Suprapubic skin (tissue), 4 donors: ENCODE measurements around the gene GRK5. TPM values are rescaled to one million over a fixed set of nuclear protein-coding genes. Genes with fewer than 3 reads are reported as not detected.

Experiments
- DNase-seq, 2 donors: peaks; one replicate each; pipeline ENCODE4 v3.0.0-alpha.2; 2019; ENCODE audit warnings: low spot score in 2 of 2
- H3K27ac ChIP-seq: fragments of 200-600 bp; sonication (generic); one replicate; pipeline ENCODE4 v1.5.1; 2019
- H3K27me3 ChIP-seq: fragments of 200-600 bp; sonication (generic); one replicate; pipeline ENCODE4 v1.5.1; 2019
- H3K36me3 ChIP-seq: fragments of 200-600 bp; sonication (generic); one replicate; pipeline ENCODE4 v1.5.1; 2019
- H3K4me1 ChIP-seq: fragments of 200-600 bp; sonication (generic); one replicate; pipeline ENCODE4 v1.5.1; 2019
- H3K4me3 ChIP-seq: fragments of 200-600 bp; sonication (generic); one replicate; pipeline ENCODE4 v1.5.1; 2019; ENCODE audit warnings: mild to moderate bottlenecking
- H3K9me3 ChIP-seq: fragments of 200-600 bp; sonication (generic); one replicate; pipeline ENCODE4 v1.5.1; 2019
- EP300 ChIP-seq: sonication (generic); formaldehyde crosslinking; IDR thresholded peaks from one replicate; pipeline ENCODE4 v1.6.1; 2017; ENCODE audit warnings: antibody characterized with exemption
- POLR2A ChIP-seq, 2 donors: fragments of 450-650 bp; IDR thresholded peaks; one replicate each; pipeline ENCODE4 v1.6.1; 2017; ENCODE audit warnings: antibody characterized with exemption in 2 of 2, mild to moderate bottlenecking in 2 of 2, moderate library complexity in 2 of 2
- POLR2AphosphoS5 ChIP-seq, 3 donors: sonication (generic); formaldehyde crosslinking; IDR thresholded peaks; one replicate each; pipeline ENCODE4 v1.6.1; 2017; ENCODE audit warnings: antibody characterized with exemption in 3 of 3
- WGBS: methylation state at CpG from one replicate; pipeline ENCODE4 v1.1.5; 2018; 5-methylcytosine and 5-hydroxymethylcytosine counted together
- total RNA-seq, 4 donors: library from RNA; depleted of rRNA; stranded (reverse); fragments of >200 nt; gene quantifications; one replicate each; pipeline ENCODE4 v1.1.0, GENCODE V29; 2016
- TF ChIP-seq, protein P1 (sequence below), 2 donors: fragments of 200-600 bp in 1 of 2; fragments of 450-650 bp in 1 of 2; sonication (generic) in 1 of 2; IDR thresholded peaks; one replicate each; pipeline ENCODE4 v1.5.1; 2016 to 2019; ENCODE audit warnings: antibody characterized with exemption in 2 of 2, mild to moderate bottlenecking in 1 of 2, moderate library complexity in 1 of 2

Gene GRK5
- total RNA-seq, 4 donors from 2014 or later = 4.8 to 9.0 (median 6.7) TPM

GRCh38 chr10:119360181-119360921, 153.0 kb downstream of the GRK5 start:
- H3K36me3 ChIP-seq = no peaks in the 10 kb centered on the region
- no peak for TF ChIP-seq EP300
- no peaks in the 10 kb centered on the region for H3K9me3 ChIP-seq
- H3K4me1 ChIP-seq = peaks cover 10% of the 10 kb centered on the region
- H3K27ac ChIP-seq = no peak overlapping the region
- H3K27me3 ChIP-seq = no peaks in the 10 kb centered on the region
- no peak for DNase-seq
- no peak overlapping the region for H3K4me3 ChIP-seq
- 82% methylated on average over 11 of the region's 11 CpGs for WGBS

GRCh38 chr10:119361037-119361436, 153.7 kb downstream of the GRK5 start:
- H3K4me3 ChIP-seq = no peak overlapping the region
- no peaks in the 10 kb centered on the region for H3K27me3 ChIP-seq
- DNase-seq = no peak
- no peak overlapping the region for H3K27ac ChIP-seq
- no peaks in the 10 kb centered on the region for H3K36me3 ChIP-seq
- TF ChIP-seq EP300 = no peak
- TF ChIP-seq POLR2AphosphoS5 (IDR thresholded peaks at IDR 0.05) = no peak
- no peak for TF ChIP-seq POLR2A (IDR thresholded peaks at IDR 0.05)
- TF ChIP-seq, protein P1, sequence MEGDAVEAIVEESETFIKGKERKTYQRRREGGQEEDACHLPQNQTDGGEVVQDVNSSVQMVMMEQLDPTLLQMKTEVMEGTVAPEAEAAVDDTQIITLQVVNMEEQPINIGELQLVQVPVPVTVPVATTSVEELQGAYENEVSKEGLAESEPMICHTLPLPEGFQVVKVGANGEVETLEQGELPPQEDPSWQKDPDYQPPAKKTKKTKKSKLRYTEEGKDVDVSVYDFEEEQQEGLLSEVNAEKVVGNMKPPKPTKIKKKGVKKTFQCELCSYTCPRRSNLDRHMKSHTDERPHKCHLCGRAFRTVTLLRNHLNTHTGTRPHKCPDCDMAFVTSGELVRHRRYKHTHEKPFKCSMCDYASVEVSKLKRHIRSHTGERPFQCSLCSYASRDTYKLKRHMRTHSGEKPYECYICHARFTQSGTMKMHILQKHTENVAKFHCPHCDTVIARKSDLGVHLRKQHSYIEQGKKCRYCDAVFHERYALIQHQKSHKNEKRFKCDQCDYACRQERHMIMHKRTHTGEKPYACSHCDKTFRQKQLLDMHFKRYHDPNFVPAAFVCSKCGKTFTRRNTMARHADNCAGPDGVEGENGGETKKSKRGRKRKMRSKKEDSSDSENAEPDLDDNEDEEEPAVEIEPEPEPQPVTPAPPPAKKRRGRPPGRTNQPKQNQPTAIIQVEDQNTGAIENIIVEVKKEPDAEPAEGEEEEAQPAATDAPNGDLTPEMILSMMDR (IDR thresholded peaks at IDR 0.05) = no peak
- peaks cover 17% of the 10 kb centered on the region for H3K4me1 ChIP-seq
- 95% methylated on average over 8 of the region's 10 CpGs for WGBS
- no peaks in the 10 kb centered on the region for H3K9me3 ChIP-seq

DNA sequence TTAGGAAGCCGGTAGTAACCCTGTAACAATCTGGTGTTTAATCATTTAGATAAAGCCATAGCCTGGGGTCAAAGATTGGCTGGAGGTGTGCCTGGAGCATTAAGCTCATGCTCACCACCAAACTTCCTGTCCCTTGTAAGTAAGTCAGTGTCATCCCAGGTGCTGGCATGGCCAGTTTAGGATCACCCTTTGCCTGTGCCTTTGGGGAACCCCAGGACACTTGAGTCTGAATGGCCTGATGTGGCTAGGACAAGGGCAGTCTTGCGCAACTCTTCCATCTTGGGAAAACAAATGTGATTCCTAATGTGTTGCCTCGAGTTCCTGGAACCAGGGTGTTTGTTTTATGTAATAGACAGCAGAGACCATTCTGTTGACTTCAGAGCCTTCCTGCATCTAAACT, 154.8 kb downstream of the GRK5 start:
- H3K4me1 ChIP-seq = peaks cover 24% of the 10 kb centered on the region
- H3K9me3 ChIP-seq = no peaks in the 10 kb centered on the region
- H3K27me3 ChIP-seq = no peaks in the 10 kb centered on the region
- H3K36me3 ChIP-seq = no peaks in the 10 kb centered on the region
- TF ChIP-seq POLR2A (IDR thresholded peaks at IDR 0.05) (no peak), EP300 (no peak)
- TF ChIP-seq, protein P1 (IDR thresholded peaks at IDR 0.05) = no peak
- H3K4me3 ChIP-seq = no peak overlapping the region
- 73% methylated on average over 3 of the region's 3 CpGs for WGBS
- DNase-seq = no peak
- H3K27ac ChIP-seq = no peak overlapping the region

GRCh38 chr10:119364645-119365600, 157.6 kb downstream of the GRK5 start:
- Histone ChIP-seq H3K4me1 (peaks cover 48% of the 10 kb centered on the region), H3K4me3 (no peak overlapping the region), H3K9me3 (no peaks in the 10 kb centered on the region), H3K27ac (no peak overlapping the region), H3K36me3 (no peaks in the 10 kb centered on the region), H3K27me3 (no peaks in the 10 kb centered on the region)
- 45% methylated on average over 11 of the region's 11 CpGs for WGBS
- no peak for DNase-seq
- TF ChIP-seq POLR2A (IDR thresholded peaks at IDR 0.05) (no peak), EP300 (no peak), POLR2AphosphoS5 (IDR thresholded peaks at IDR 0.05) (no peak)
- TF ChIP-seq, protein P1 (IDR thresholded peaks at IDR 0.05) = no peak

DNA sequence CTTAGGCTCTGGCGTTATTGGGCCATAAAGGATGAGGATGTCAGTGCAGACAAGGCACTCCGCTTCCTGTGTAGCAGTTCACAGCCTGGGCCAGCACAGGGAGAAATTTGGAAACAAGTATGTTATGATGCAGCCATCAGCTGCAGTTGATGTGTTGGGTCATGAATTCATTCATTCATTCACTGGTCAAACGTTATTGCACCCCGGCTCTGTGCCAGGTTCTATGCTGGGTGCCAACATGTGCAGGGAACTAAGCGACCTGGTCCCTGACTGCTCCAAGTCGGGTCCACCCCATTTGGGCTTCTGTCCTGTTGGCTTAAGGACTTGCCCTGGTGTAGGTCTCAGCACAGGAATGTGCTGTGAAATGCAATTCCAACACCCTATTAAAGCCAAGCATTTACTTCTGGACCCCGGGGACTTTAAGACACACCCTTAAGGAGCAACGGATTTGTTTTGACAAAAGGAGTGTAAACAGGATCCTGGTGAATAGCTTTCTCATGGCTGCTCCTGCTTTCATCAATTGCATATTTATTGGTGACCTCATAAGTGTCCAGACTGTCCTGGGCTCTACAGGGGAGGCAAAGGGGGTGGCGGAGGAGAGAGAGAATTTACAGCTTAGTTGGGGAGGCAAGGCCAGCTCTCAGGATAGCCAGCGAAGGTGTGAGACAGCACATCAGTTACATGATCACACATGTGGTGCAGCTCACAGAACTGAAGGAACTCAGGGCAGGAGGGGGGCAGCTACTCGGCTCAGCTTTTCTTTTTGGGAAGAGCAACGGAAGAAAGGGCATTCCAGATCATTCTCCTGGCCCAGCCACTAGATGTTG, 158.6 kb downstream of the GRK5 start:
- H3K27ac ChIP-seq = peak overlapping the region; percentile 46
- TF ChIP-seq POLR2A (IDR thresholded peaks at IDR 0.05) (no peak), POLR2AphosphoS5 (IDR thresholded peaks at IDR 0.05) (peak in 1 of 3 donors; percentile 43)
- H3K4me1 ChIP-seq = peaks cover 58% of the 10 kb centered on the region
- no peak overlapping the region for H3K4me3 ChIP-seq
- H3K27me3 ChIP-seq = no peaks in the 10 kb centered on the region
- H3K36me3 ChIP-seq = no peaks in the 10 kb centered on the region
- no peaks in the 10 kb centered on the region for H3K9me3 ChIP-seq
- 77% methylated on average over 8 of the region's 12 CpGs for WGBS
- DNase-seq = peak in 1 of 2 donors; percentile 85
